GM12891 (cell line): Measurements from ENCODE around the gene ERO1A.

Experiments
- DNase-seq: peaks from one replicate; pipeline ENCODE4 v3.0.0; 2011; ENCODE audit warnings: low spot score; ENCODE audit not compliant: insufficient read length
- FAIRE-seq: peaks from 2 replicates; lab custom pipeline; 2011; peaks lifted over from hg19 to GRCh38; lab: Jason Lieb, UNC
- PAX5 ChIP-seq: IDR thresholded peaks from 2 replicates; pipeline ENCODE4 v1.6.1; 2011; ENCODE audit warnings: low read length, moderate library complexity, mild to moderate bottlenecking; ENCODE audit not compliant: insufficient read depth, severe bottlenecking
- POLR2A ChIP-seq: IDR thresholded peaks from 2 replicates; pipeline ENCODE4 v1.6.1; 2011; ENCODE audit warnings: low read depth, low read length, control low read depth
- POLR2AphosphoS5 ChIP-seq: IDR thresholded peaks from 2 replicates; pipeline ENCODE4 v1.6.1; 2011; ENCODE audit warnings: low read depth, low read length, control low read depth
- POU2F2 ChIP-seq: IDR thresholded peaks from 2 replicates; pipeline ENCODE4 v1.6.1; 2011; ENCODE audit warnings: low read depth, mild to moderate bottlenecking, control low read depth, low read length, moderate library complexity
- SPI1 ChIP-seq: IDR thresholded peaks from 2 replicates; pipeline ENCODE4 v1.6.1; 2011; ENCODE audit warnings: low read depth, low read length, control low read depth
- TAF1 ChIP-seq: IDR thresholded peaks from 2 replicates; pipeline ENCODE4 v1.6.1; 2011; ENCODE audit warnings: low read depth, low read length, control low read depth

Gene ERO1A

GRCh38 chr14:52701223-52701622 lies 5.9 kb upstream of the ERO1A start:
- DNase-seq (no peak), FAIRE-seq (peak; percentile 76)
- TF ChIP-seq POLR2AphosphoS5: no peak
- TF ChIP-seq POU2F2: no peak

DNA sequence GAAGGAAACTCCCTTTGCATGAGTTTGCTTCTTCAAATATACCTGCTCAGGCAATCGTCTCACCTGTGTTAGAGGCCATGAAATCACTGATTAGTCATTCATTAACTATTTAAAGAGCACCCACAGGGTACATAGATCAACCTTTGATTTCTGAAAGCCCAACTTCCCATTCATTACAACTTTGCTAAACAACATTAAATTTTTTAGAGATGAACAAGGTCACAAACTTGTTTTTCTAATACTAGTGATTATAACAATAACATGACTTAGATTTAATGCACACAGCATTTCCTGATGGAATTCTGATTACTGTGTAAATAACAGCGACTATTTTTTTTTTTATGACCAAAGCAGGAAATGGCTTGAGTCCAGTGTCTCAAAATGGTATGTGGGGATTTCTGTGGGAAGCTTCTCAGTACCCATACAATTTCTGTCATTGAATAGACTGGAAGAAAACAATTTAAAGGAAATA lies 5.4 kb upstream of the ERO1A start:
- no peak for FAIRE-seq
- no peak for TF ChIP-seq SPI1
- no peak for TF ChIP-seq POLR2AphosphoS5
- no peak for TF ChIP-seq POU2F2
- no peak for TF ChIP-seq POLR2A
- TF ChIP-seq TAF1: no peak
- TF ChIP-seq PAX5: no peak
- no peak for DNase-seq

- peak; percentile 95 for FAIRE-seq
- peak; percentile 24 for DNase-seq
- TF ChIP-seq POU2F2: no peak
- 0 out of 2 replicates have a peak, but pooled peaks have one; percentile 51 for TF ChIP-seq POLR2A
- TF ChIP-seq TAF1: no peak
- no peak for TF ChIP-seq PAX5
- TF ChIP-seq SPI1: peak; percentile 11; the same call in 1 of the 2 replicates
- TF ChIP-seq POLR2AphosphoS5: 0 out of 2 replicates have a peak, but pooled peaks have one; percentile 25
Observed at GRCh38 chr14:52694761-52695480, 437 bp downstream of the ERO1A start.

GRCh38 chr14:52693532-52693931 lies 1.8 kb downstream of the ERO1A start:
- DNase-seq: no peak
- no peak for TF ChIP-seq PAX5
- no peak for TF ChIP-seq TAF1
- TF ChIP-seq POU2F2: no peak
- no peak for TF ChIP-seq POLR2AphosphoS5
- no peak for TF ChIP-seq POLR2A
- TF ChIP-seq SPI1: no peak
- FAIRE-seq: no peak

GRCh38 chr14:52693036-52693435 lies 2.3 kb downstream of the ERO1A start:
- FAIRE-seq: no peak
- no peak for DNase-seq
- no peak for TF ChIP-seq POLR2AphosphoS5
- no peak for TF ChIP-seq PAX5
- no peak for TF ChIP-seq SPI1
- TF ChIP-seq POLR2A: no peak

- DNase-seq (no peak), FAIRE-seq (peak; percentile 20)
- no peak for TF ChIP-seq SPI1
- TF ChIP-seq POU2F2: no peak
Observed at GRCh38 chr14:52692248-52692962, 3.0 kb downstream of the ERO1A start.

DNA sequence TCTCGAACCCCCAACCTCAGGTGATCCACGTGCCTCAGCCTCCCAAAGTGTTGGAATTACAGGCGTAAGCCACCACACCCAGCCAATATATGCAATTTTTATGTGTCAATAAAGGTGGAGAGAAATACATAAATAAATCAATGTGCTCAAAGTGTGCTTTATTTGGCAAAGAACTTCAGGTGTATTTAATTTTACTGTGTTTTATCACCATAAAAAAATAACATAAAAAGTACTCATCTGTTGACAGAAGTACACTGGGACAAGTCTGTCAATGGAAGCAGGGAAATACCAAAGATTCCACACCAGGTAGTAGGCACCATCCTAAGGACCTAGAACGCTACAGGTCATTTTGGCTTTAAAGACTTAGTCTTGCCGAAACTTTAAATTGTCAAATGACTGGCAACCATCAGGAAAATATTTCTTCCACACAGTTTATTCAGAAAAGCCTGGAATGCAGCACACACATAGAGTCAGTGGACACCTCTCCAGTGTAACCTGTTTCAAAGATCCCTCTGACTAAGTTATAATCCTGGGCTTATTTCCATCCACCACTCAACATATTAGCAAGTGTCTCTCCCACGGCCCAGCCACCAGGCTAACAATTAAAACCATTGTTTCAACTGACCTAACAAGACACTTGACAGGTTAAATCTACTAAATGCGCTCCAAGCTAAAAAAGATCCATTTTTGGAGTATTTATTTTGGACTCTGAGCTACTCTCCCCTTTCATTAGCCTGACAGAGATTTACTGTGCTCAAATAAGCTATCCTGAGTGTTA lies 4.2 kb downstream of the ERO1A start:
- FAIRE-seq (no peak), DNase-seq (no peak)
- TF ChIP-seq POU2F2 (no peak), POLR2A (no peak), SPI1 (no peak), PAX5 (no peak), POLR2AphosphoS5 (no peak), TAF1 (no peak)

DNA sequence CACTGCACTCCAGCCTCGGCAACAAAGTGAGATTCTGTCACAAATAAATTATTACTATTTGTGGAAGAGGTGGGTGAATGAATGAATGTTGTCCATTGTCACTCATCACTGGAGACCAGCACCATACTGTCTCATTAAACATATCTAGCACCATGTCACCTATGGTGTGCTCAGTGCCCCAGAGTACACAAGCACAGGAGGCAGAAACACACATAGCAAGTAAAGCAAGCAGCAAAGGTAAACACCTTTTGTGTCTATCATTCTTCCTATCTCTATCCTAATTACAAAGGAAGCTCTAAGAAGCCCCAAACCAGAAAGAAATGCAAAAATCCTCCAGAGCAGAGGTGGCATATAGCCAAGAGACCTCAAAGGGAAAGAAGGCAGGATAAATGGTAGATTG lies 9.2 kb downstream of the ERO1A start:
- FAIRE-seq (no peak), DNase-seq (no peak)
- no peak for TF ChIP-seq POU2F2
- no peak for TF ChIP-seq POLR2A
- no peak for TF ChIP-seq SPI1
- TF ChIP-seq TAF1: no peak
- no peak for TF ChIP-seq POLR2AphosphoS5
- TF ChIP-seq PAX5: no peak

GRCh38 chr14:52683985-52684520 lies 11.3 kb downstream of the ERO1A start:
- TF ChIP-seq SPI1 (no peak), POLR2AphosphoS5 (no peak), TAF1 (no peak), POLR2A (no peak), POU2F2 (no peak), PAX5 (no peak)
- FAIRE-seq: no peak
- no peak for DNase-seq

DNA sequence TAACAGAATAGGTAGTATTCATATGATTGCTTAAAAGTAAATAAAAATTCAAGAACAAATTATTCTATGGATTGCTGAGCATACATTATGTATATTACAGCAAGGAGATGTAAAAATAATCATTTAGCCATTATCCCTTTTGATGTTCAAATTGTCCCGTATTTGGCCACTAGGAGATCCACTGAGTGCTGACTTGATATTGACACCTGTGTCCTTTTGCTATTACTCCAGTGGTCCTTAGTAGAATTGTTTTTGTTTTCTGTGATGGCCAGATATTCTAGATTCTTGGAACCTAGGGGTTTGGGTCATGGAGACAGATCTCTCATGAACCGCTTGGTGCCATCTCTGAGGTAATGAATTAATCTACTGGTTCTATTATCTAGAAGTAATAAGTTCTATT lies 16.8 kb downstream of the ERO1A start:
- FAIRE-seq: no peak
- TF ChIP-seq TAF1 (no peak), POLR2A (no peak), SPI1 (no peak), POLR2AphosphoS5 (no peak), PAX5 (no peak), POU2F2 (no peak)

More for the DNA sequence above, 16.8 kb downstream of the ERO1A start:
- DNase-seq: no peak
